GM12878 (cell line): ENCODE measurements around the gene NLGN4X. TPM values are rescaled to one million over a fixed set of nuclear protein-coding genes. Genes with fewer than 3 reads are reported as not detected.

Source experiments
- CHD1 ChIP-seq: IDR thresholded peaks from 2 replicates; pipeline ENCODE4 v1.6.1; 2012; ENCODE audit warnings: low read depth, low read length, improper control_type of control experiment
- E4F1 ChIP-seq: fragments of 450-650 bp; IDR thresholded peaks from 2 replicates; pipeline ENCODE4 v1.6.1; 2018; ENCODE audit warnings: borderline replicate concordance, mild to moderate bottlenecking; ENCODE audit not compliant: partially characterized antibody
- EGR1 ChIP-seq, 2 experiments: IDR thresholded peaks; 1 replicate in 1 of 2; 2 replicates in 1 of 2; pipeline ENCODE4 v1.6.1; 2011 to 2012; ENCODE audit warnings: low read depth in 2 of 2, low read length in 2 of 2, borderline replicate concordance in 1 of 2, mild to moderate bottlenecking in 1 of 2, moderate library complexity in 1 of 2
- KDM1A ChIP-seq: fragments of 200-600 bp; sonication (generic); IDR thresholded peaks from 2 replicates; pipeline ENCODE4 v1.6.1; 2016; ENCODE audit warnings: borderline replicate concordance
- LARP7 ChIP-seq: fragments of 450-650 bp; IDR thresholded peaks from 2 replicates; pipeline ENCODE4 v1.6.1; 2017; ENCODE audit warnings: mild to moderate bottlenecking
- NR2C1 ChIP-seq: fragments of 450-650 bp; IDR thresholded peaks from 2 replicates; pipeline ENCODE4 v1.6.1; 2017; ENCODE audit warnings: antibody characterized with exemption, mild to moderate bottlenecking, moderate library complexity
- PAX8 ChIP-seq: fragments of 450-650 bp; IDR thresholded peaks from 2 replicates; pipeline ENCODE4 v1.6.1; 2017; ENCODE audit warnings: mild to moderate bottlenecking, moderate library complexity
- POLR2AphosphoS2 ChIP-seq: IDR thresholded peaks from 2 replicates; pipeline ENCODE4 v1.6.1; 2011; ENCODE audit warnings: low read depth, mild to moderate bottlenecking, low read length, improper control_type of control experiment, moderate library complexity
- TCF7 ChIP-seq: IDR thresholded peaks from 2 replicates; pipeline ENCODE4 v1.6.1; 2014; ENCODE audit warnings: antibody characterized with exemption, borderline replicate concordance
- polyA plus RNA-seq, 11 experiments: library from polyadenylated mRNA; depleted of rRNA in 4 of 11; unstranded in 6 of 11; stranded (reverse) in 5 of 11; fragments of >200 nt; fragmentation: Nextera tagmentation in 4 of 11; fragmentation: Illumina TruSeq in 1 of 11; extraction: Ambion mirVana in 4 of 11; extraction: Trizol in 1 of 11; gene quantifications; 1 replicate in 1 of 11; 2 replicates in 10 of 11; pipeline versions ENCODE4 v1.2.1 to v1.2.3, GENCODE V29; 2011 to 2016; ENCODE audit warnings: inconsistent platforms in 2 of 11, missing spikeins in 2 of 11, low read depth in 1 of 11
- total RNA-seq, 4 experiments: library from RNA; depleted of rRNA in 3 of 4; stranded (reverse); fragments of >200 nt in 3 of 4; fragmentation: Illumina TruSeq in 1 of 4; extraction: Trizol in 1 of 4; gene quantifications; 2 replicates each; pipeline versions ENCODE4 v1.2.1 to v1.2.3, GENCODE V29; 2013 to 2021
- TF ChIP-seq, protein P1 (sequence below): fragments of 450-650 bp; IDR thresholded peaks from 2 replicates; pipeline ENCODE4 v1.6.1; 2017; ENCODE audit warnings: mild to moderate bottlenecking, moderate library complexity
- TF ChIP-seq, protein P2 (sequence below): fragments of 450-650 bp; IDR thresholded peaks from 2 replicates; pipeline ENCODE4 v1.6.1; 2016; ENCODE audit warnings: mild to moderate bottlenecking

NLGN4X gene
- total and polyA plus RNA-seq, 10 of the 15 experiments (the other 5 are each of a cell fraction or from before 2014, with no cell fraction given) = 0.02 to 1.5 (median 0.09) TPM; not detected in 2

DNA sequence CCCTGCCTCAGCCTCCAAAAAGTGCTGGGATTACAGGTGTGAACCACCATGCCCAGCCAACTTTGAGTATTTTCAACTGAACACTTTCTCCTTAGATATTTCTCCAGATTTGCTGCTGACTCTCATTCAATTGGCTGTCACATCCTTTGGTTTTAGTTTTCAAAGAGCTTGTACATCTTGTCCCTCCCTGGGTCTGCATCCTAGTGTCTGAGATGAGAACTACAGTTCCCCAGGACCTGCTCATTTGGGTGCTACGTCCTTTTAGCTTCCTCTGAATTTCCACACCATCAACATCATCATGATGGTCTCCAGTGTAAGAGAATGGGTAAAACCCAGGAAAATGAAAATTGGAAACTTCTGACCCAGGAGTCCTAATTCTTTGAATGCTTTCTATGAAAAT, 312.9 kb downstream of the NLGN4X start (continued):
- TF ChIP-seq, protein P1, sequence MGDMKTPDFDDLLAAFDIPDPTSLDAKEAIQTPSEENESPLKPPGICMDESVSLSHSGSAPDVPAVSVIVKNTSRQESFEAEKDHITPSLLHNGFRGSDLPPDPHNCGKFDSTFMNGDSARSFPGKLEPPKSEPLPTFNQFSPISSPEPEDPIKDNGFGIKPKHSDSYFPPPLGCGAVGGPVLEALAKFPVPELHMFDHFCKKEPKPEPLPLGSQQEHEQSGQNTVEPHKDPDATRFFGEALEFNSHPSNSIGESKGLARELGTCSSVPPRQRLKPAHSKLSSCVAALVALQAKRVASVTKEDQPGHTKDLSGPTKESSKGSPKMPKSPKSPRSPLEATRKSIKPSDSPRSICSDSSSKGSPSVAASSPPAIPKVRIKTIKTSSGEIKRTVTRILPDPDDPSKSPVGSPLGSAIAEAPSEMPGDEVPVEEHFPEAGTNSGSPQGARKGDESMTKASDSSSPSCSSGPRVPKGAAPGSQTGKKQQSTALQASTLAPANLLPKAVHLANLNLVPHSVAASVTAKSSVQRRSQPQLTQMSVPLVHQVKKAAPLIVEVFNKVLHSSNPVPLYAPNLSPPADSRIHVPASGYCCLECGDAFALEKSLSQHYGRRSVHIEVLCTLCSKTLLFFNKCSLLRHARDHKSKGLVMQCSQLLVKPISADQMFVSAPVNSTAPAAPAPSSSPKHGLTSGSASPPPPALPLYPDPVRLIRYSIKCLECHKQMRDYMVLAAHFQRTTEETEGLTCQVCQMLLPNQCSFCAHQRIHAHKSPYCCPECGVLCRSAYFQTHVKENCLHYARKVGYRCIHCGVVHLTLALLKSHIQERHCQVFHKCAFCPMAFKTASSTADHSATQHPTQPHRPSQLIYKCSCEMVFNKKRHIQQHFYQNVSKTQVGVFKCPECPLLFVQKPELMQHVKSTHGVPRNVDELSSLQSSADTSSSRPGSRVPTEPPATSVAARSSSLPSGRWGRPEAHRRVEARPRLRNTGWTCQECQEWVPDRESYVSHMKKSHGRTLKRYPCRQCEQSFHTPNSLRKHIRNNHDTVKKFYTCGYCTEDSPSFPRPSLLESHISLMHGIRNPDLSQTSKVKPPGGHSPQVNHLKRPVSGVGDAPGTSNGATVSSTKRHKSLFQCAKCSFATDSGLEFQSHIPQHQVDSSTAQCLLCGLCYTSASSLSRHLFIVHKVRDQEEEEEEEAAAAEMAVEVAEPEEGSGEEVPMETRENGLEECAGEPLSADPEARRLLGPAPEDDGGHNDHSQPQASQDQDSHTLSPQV = no peak
- no peak for TF ChIP-seq E4F1
- no peak for TF ChIP-seq POLR2AphosphoS2
- TF ChIP-seq NR2C1 = no peak
- no peak for TF ChIP-seq EGR1 (IDR thresholded peaks at IDR 0.05; ENCODE audit: borderline replicate concordance in 1 of 2, low read depth in 2 of 2, low read length in 2 of 2)
- TF ChIP-seq, protein P2, sequence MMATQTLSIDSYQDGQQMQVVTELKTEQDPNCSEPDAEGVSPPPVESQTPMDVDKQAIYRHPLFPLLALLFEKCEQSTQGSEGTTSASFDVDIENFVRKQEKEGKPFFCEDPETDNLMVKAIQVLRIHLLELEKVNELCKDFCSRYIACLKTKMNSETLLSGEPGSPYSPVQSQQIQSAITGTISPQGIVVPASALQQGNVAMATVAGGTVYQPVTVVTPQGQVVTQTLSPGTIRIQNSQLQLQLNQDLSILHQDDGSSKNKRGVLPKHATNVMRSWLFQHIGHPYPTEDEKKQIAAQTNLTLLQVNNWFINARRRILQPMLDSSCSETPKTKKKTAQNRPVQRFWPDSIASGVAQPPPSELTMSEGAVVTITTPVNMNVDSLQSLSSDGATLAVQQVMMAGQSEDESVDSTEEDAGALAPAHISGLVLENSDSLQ = no peak
- no peak for TF ChIP-seq KDM1A
- no peak for TF ChIP-seq TCF7
- no peak for TF ChIP-seq PAX8
- no peak for TF ChIP-seq LARP7
- TF ChIP-seq CHD1 = no peak
